HEK293T (cell line): ENCODE data around the gene SENP3.

Source experiments
- ELF4 ChIP-seq: fragments of 450-650 bp; IDR thresholded peaks from 2 replicates; pipeline ENCODE4 v1.6.1; 2017; ENCODE audit warnings: antibody characterized with exemption
- FOXA1 ChIP-seq: fragments of 450-650 bp; IDR thresholded peaks from 2 replicates; pipeline ENCODE4 v1.6.1; 2016; ENCODE audit warnings: mild to moderate bottlenecking
- FOXM1 ChIP-seq: fragments of 450-650 bp; IDR thresholded peaks from 2 replicates; pipeline ENCODE4 v1.6.1; 2017; ENCODE audit warnings: mild to moderate bottlenecking, borderline replicate concordance
- HDGF ChIP-seq: fragments of 450-650 bp; IDR thresholded peaks from 2 replicates; pipeline ENCODE4 v1.6.1; 2017; ENCODE audit warnings: antibody characterized with exemption, borderline replicate concordance
- L3MBTL2 ChIP-seq: fragments of 450-650 bp; conservative IDR thresholded peaks from 2 replicates; pipeline ENCODE4 v1.6.1; 2016; ENCODE audit warnings: mild to moderate bottlenecking
- LEF1 ChIP-seq: fragments of 450-650 bp; IDR thresholded peaks from 2 replicates; pipeline ENCODE4 v1.6.1; 2017; ENCODE audit warnings: mild to moderate bottlenecking, borderline replicate concordance
- NFRKB ChIP-seq: fragments of 450-650 bp; IDR thresholded peaks from 2 replicates; pipeline ENCODE4 v1.6.1; 2016; ENCODE audit warnings: mild to moderate bottlenecking, moderate library complexity
- PKNOX1 ChIP-seq: fragments of 450-650 bp; IDR thresholded peaks from 2 replicates; pipeline ENCODE4 v1.6.1; 2016
- SUZ12 ChIP-seq: fragments of 450-650 bp; IDR thresholded peaks from 2 replicates; pipeline ENCODE4 v1.6.1; 2016; ENCODE audit warnings: mild to moderate bottlenecking

GRCh38 chr17:7606280-7606679, 44.6 kb downstream of the SENP3 start:
- TF ChIP-seq ELF4, result no peak
- TF ChIP-seq PKNOX1, result no peak
- no peak for TF ChIP-seq FOXM1
- TF ChIP-seq FOXA1, result no peak
- no peak for TF ChIP-seq NFRKB
- TF ChIP-seq HDGF, result no peak
- TF ChIP-seq L3MBTL2, result no peak
- TF ChIP-seq SUZ12, result no peak
- TF ChIP-seq LEF1, result no peak
